ENCODE measurements around the gene HES4.

DNA sequence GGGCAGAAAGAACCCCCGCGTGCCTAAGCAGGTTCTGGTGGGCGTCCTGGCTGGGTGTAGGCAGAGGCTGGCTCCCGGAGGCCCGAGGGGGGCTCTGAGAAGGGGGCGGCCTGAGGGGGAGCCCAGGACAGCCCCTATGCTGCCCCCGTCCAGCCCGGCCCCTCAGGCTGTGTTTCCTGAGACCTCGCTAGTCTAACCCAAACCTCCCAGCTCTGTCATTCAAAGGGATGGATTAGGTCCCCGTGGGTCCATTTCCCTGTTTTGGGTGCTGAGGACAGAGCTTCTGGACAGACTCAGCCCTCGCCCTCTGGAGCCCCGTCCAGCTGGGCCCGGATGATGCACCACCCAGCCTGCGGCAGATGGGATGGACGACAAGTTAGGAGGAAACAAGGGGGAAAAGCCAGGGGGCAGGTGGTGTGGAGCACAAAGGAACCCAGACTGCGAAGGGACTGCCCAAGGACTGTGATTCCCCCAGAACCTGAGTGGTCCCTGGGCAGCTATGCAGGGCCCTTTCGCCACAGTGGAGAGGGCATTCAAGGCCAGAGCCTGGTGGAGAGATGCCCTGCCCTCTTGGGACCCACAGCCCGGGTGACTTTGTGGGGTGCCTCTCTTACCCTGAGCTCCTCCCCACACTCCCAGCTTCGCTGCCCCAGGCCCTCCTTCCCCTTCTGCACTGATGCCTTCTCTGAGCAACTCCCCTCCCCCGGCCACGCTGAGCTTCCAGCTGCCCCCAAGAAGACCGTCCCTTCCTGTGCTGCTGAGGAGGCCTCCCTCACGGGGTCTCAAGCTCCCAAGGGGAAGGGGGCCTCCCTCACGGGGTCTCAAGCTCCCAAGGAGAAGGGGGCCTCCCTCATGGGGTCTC lies 2.8 kb downstream of the HES4 start:
- TF ChIP-seq, protein P1, sequence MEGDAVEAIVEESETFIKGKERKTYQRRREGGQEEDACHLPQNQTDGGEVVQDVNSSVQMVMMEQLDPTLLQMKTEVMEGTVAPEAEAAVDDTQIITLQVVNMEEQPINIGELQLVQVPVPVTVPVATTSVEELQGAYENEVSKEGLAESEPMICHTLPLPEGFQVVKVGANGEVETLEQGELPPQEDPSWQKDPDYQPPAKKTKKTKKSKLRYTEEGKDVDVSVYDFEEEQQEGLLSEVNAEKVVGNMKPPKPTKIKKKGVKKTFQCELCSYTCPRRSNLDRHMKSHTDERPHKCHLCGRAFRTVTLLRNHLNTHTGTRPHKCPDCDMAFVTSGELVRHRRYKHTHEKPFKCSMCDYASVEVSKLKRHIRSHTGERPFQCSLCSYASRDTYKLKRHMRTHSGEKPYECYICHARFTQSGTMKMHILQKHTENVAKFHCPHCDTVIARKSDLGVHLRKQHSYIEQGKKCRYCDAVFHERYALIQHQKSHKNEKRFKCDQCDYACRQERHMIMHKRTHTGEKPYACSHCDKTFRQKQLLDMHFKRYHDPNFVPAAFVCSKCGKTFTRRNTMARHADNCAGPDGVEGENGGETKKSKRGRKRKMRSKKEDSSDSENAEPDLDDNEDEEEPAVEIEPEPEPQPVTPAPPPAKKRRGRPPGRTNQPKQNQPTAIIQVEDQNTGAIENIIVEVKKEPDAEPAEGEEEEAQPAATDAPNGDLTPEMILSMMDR (IDR thresholded peaks at IDR 0.05) = no peak
- no peak for TF ChIP-seq POLR2A (IDR thresholded peaks at IDR 0.05)
